GM10266 (cell line): Measurements from ENCODE around the gene BCAS4.
A peak's percentile ranks its signal among the peaks of the same experiment; 100 is the strongest.

ENCODE experiments used
- DNase-seq: peaks from one replicate; pipeline ENCODE4 v3.0.0; 2012; ENCODE audit errors: extremely low spot score
- CTCF ChIP-seq: IDR thresholded peaks from 2 replicates; pipeline ENCODE4 v1.5.1; 2012; ENCODE audit warnings: mild to moderate bottlenecking, low read depth; ENCODE audit not compliant: control insufficient read depth, insufficient read depth; ENCODE audit errors: missing control alignments

The BCAS4 gene

GRCh38 chr20:50903353-50904051, 108.6 kb downstream of the BCAS4 start:
- TF ChIP-seq CTCF: no peak
- no peak for DNase-seq

- DNase-seq: no peak
- TF ChIP-seq CTCF: no peak
Observed at GRCh38 chr20:50904067-50904570, 109.3 kb downstream of the BCAS4 start.

GRCh38 chr20:50909413-50909812, 114.6 kb downstream of the BCAS4 start:
- no peak for TF ChIP-seq CTCF
- no peak for DNase-seq

- TF ChIP-seq CTCF: no peak
- DNase-seq: no peak
Observed at GRCh38 chr20:50911030-50911429, 116.2 kb downstream of the BCAS4 start.

- DNase-seq: peak; percentile 24
- no peak for TF ChIP-seq CTCF
Observed at GRCh38 chr20:50911716-50912115, 116.9 kb downstream of the BCAS4 start.

- no peak for TF ChIP-seq CTCF
Observed at GRCh38 chr20:50913690-50914375, 119.0 kb downstream of the BCAS4 start.

GRCh38 chr20:50915424-50915823, 120.6 kb downstream of the BCAS4 start:
- no peak for TF ChIP-seq CTCF
- no peak for DNase-seq

More at GRCh38 chr20:50913690-50914375, 119.0 kb downstream of the BCAS4 start:
- no peak for DNase-seq
